LNCaP clone FGC (cell line): ENCODE results near the gene TBC1D12.

Experiments used
- DNase-seq: peaks from one replicate; pipeline ENCODE4 v3.0.0-alpha.2; 2011; ENCODE audit warnings: low read depth
- H3K4me3 ChIP-seq: 2 replicates; pipeline ENCODE4 v1.5.1; 2011; ENCODE audit warnings: mild to moderate bottlenecking, low read depth, low read length, control low read depth
- TF ChIP-seq, protein P1 (sequence below): IDR thresholded peaks from 2 replicates; pipeline ENCODE4 v1.5.1; 2012; ENCODE audit warnings: mild to moderate bottlenecking; ENCODE audit not compliant: control insufficient read depth, insufficient read depth; ENCODE audit errors: extremely low read depth

TBC1D12 gene

GRCh38 chr10:94407668-94408067 is 5.3 kb downstream of the TBC1D12 start:
- TF ChIP-seq, protein P1, sequence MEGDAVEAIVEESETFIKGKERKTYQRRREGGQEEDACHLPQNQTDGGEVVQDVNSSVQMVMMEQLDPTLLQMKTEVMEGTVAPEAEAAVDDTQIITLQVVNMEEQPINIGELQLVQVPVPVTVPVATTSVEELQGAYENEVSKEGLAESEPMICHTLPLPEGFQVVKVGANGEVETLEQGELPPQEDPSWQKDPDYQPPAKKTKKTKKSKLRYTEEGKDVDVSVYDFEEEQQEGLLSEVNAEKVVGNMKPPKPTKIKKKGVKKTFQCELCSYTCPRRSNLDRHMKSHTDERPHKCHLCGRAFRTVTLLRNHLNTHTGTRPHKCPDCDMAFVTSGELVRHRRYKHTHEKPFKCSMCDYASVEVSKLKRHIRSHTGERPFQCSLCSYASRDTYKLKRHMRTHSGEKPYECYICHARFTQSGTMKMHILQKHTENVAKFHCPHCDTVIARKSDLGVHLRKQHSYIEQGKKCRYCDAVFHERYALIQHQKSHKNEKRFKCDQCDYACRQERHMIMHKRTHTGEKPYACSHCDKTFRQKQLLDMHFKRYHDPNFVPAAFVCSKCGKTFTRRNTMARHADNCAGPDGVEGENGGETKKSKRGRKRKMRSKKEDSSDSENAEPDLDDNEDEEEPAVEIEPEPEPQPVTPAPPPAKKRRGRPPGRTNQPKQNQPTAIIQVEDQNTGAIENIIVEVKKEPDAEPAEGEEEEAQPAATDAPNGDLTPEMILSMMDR, result no peak
- DNase-seq, result no peak
- H3K4me3 ChIP-seq, result no peak overlapping the region

GRCh38 chr10:94409021-94409657 is 6.8 kb downstream of the TBC1D12 start:
- TF ChIP-seq, protein P1, result no peak
- no peak overlapping the region for H3K4me3 ChIP-seq
- DNase-seq, result no peak

DNA sequence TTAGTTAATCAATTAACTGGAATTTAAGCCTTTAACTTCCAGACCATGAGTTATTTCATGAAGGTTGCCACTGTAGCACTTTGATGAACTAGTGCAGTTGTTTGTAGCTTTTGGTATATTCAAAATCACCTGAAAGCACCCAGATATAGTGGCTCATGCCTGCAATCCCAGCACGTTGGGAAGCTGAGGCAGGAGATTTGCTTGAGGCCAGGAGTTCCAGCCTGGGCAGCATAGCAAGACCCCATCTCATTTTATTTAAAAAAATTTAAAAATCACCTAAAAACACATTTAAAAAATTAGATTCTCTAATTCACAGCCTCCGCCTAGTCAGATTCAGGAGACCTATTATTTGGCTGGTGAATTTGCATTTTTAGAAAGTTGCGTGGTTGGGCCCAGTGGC is 9.0 kb downstream of the TBC1D12 start:
- TF ChIP-seq, protein P1, result no peak
- no peak overlapping the region for H3K4me3 ChIP-seq
- no peak for DNase-seq

DNA sequence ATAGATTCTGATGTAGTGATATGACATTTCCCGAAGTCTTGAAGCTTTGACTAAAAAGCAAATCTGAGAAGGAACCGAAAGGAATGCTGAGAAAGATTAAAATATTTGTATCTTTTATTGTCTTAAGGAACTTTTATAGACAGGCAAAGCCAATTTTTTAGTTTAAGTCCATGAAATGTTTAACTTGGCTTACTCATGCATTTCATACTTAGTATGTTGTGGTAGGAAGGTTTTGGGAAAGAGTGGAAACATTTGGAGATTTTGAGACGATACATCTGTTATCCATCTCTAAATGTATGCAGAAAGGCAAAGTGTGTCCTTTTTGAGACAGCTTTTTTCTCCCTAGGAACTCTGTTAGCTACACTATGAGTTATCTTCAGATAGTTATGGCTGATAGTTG is 10.1 kb downstream of the TBC1D12 start:
- H3K4me3 ChIP-seq, result no peak overlapping the region
- DNase-seq, result no peak
- TF ChIP-seq, protein P1, result no peak

- no peak for DNase-seq
- no peak overlapping the region for H3K4me3 ChIP-seq
- TF ChIP-seq, protein P1, result no peak
These were observed 11.0 kb downstream of the TBC1D12 start for GRCh38 chr10:94413361-94413760.

DNA sequence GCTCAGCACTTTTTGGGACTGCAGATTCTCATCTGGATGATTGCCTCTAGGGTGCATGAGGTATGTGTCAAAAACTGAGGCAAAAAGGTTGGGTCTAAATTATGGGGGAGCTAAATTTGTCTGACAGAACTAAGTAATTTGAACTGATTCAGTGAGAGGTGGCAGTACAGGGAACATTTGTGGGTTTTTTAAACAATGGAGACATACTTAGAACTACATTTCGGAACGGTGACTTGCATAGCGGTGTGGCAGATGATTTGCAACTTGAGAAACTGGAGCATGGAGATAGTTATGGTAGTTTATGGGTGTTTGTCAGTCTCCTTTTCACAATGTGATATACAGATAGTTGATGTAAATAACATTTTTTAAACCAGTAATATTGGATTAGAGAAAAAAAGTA is 14.6 kb downstream of the TBC1D12 start:
- TF ChIP-seq, protein P1, result no peak
- DNase-seq, result no peak
- H3K4me3 ChIP-seq, result no peak overlapping the region

- no peak for DNase-seq
- TF ChIP-seq, protein P1, result no peak
- H3K4me3 ChIP-seq, result no peak overlapping the region
These were observed 15.0 kb downstream of the TBC1D12 start for GRCh38 chr10:94417321-94417720.
